Endothelial cell (in vitro differentiated cells): ENCODE measurements around the gene CMSS1. TPM values are rescaled to one million over a fixed set of nuclear protein-coding genes. Genes with fewer than 3 reads are reported as not detected.

ENCODE experiments used
- DNase-seq: peaks from one replicate; pipeline ENCODE4 v3.0.0; 2021; ENCODE audit warnings: low spot score
- H3K27ac Mint-ChIP-seq: one replicate; pipeline ENCODE4 v1.8.0; 2021; ENCODE audit warnings: mixed read lengths, inconsistent platforms; ENCODE audit not compliant: unreplicated experiment
- H3K27me3 Mint-ChIP-seq: one replicate; pipeline ENCODE4 v1.8.0; 2021; ENCODE audit warnings: mild to moderate bottlenecking, moderate library complexity, mixed read lengths, inconsistent platforms; ENCODE audit not compliant: unreplicated experiment
- H3K36me3 Mint-ChIP-seq: one replicate; pipeline ENCODE4 v1.8.0; 2021; ENCODE audit warnings: mild to moderate bottlenecking, low read depth, mixed read lengths, inconsistent platforms; ENCODE audit not compliant: unreplicated experiment
- H3K4me1 Mint-ChIP-seq: one replicate; pipeline ENCODE4 v1.8.0; 2021; ENCODE audit warnings: mild to moderate bottlenecking, mixed read lengths, inconsistent platforms; ENCODE audit not compliant: unreplicated experiment
- H3K4me3 Mint-ChIP-seq: one replicate; pipeline ENCODE4 v1.8.0; 2021; ENCODE audit warnings: mild to moderate bottlenecking, mixed read lengths, inconsistent platforms; ENCODE audit not compliant: unreplicated experiment
- H3K9me3 Mint-ChIP-seq: one replicate; pipeline ENCODE4 v1.8.0; 2021; ENCODE audit warnings: mixed read lengths, inconsistent platforms; ENCODE audit not compliant: unreplicated experiment
- CTCF ChIP-seq: fragments of 200-600 bp; sonication (generic); IDR thresholded peaks from one replicate; pipeline ENCODE4 v1.5.0; 2021; ENCODE audit warnings: antibody characterized with exemption; ENCODE audit not compliant: unreplicated experiment
- total RNA-seq: library from RNA; stranded (reverse); fragmentation: NEBNext Ultra II Directional; extraction: Animal tissue kit (Norgen Biotek cat#: 25700); gene quantifications from one replicate; pipeline ENCODE4 v1.2.1, GENCODE V29; 2021; ENCODE audit not compliant: unreplicated experiment

Gene CMSS1
- total RNA-seq, 1 donor from 2014 or later, result 25.8 TPM

GRCh38 chr3:99862208-99862607 is 44.5 kb downstream of the CMSS1 start:
- Mint-ChIP-seq H3K27ac (no peak overlapping the region), H3K36me3 (peaks cover 12% of the 10 kb centered on the region), H3K4me3 (no peak overlapping the region), H3K4me1 (no peaks in the 10 kb centered on the region), H3K9me3 (no peaks in the 10 kb centered on the region), H3K27me3 (no peaks in the 10 kb centered on the region)
- no peak for TF ChIP-seq CTCF
- no peak for DNase-seq

DNA sequence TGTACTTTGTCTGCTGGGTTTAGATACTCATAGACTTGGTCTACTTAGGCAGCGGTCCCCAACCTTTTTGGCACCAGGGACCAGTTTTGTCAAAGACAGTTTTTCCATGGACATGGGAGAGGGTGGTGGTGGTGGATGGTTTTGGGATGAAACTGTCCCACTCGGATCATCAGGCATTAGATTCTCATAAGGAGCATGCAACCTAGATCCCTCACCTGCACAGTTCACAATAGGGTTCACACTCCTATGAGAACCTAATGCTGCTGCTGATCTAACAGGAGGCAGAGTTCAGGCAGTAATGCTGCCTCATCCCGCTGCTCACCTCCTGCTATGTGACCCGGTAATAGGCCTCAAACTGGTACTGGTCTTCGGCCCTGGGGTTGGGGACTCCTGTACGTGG is 45.3 kb downstream of the CMSS1 start:
- Mint-ChIP-seq H3K27ac (no peak overlapping the region), H3K36me3 (peaks cover 12% of the 10 kb centered on the region), H3K27me3 (no peaks in the 10 kb centered on the region), H3K4me3 (no peak overlapping the region), H3K4me1 (no peaks in the 10 kb centered on the region), H3K9me3 (no peaks in the 10 kb centered on the region)
- TF ChIP-seq CTCF, result no peak
- no peak for DNase-seq

- Mint-ChIP-seq H3K36me3 (peaks cover 12% of the 10 kb centered on the region), H3K27me3 (no peaks in the 10 kb centered on the region), H3K27ac (no peak overlapping the region), H3K4me1 (no peaks in the 10 kb centered on the region), H3K9me3 (no peaks in the 10 kb centered on the region), H3K4me3 (no peak overlapping the region)
- DNase-seq, result no peak
- TF ChIP-seq CTCF, result no peak
Measured at GRCh38 chr3:99863588-99863987, 45.9 kb downstream of the CMSS1 start.

DNA sequence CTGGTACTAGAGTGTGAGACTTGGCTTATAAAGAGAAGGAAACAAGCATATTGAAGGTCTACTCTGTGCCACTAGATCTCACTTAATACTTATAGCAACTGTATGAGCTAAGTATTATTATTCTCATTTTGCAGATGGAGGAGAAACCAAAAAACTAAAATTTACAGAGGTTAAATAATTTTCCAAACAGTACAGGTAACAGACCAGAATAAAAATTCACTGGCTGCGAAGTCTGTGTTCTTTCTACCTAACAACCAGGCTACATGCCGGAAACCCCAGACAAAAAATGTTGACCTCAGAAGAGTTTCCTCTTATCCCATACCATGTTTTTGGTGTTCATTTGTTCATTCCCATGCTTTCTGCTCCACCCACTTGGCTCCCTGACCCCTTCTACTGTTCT is 46.6 kb downstream of the CMSS1 start:
- peaks cover 12% of the 10 kb centered on the region for H3K36me3 Mint-ChIP-seq
- no peak for TF ChIP-seq CTCF
- no peak overlapping the region for H3K4me3 Mint-ChIP-seq
- no peaks in the 10 kb centered on the region for H3K27me3 Mint-ChIP-seq
- no peak overlapping the region for H3K27ac Mint-ChIP-seq
- DNase-seq, result no peak
- H3K4me1 Mint-ChIP-seq, result no peaks in the 10 kb centered on the region
- H3K9me3 Mint-ChIP-seq, result no peaks in the 10 kb centered on the region

GRCh38 chr3:99865321-99865720 is 47.7 kb downstream of the CMSS1 start:
- H3K27ac Mint-ChIP-seq, result no peak overlapping the region
- H3K27me3 Mint-ChIP-seq, result no peaks in the 10 kb centered on the region
- H3K4me3 Mint-ChIP-seq, result no peak overlapping the region
- TF ChIP-seq CTCF, result no peak
- peaks cover 12% of the 10 kb centered on the region for H3K36me3 Mint-ChIP-seq
- H3K4me1 Mint-ChIP-seq, result no peaks in the 10 kb centered on the region
- no peaks in the 10 kb centered on the region for H3K9me3 Mint-ChIP-seq
- DNase-seq, result no peak
